Measurements from ENCODE around the gene WDR5B. TPM values are rescaled to one million over a fixed set of nuclear protein-coding genes. Genes with fewer than 3 reads are reported as not detected.

Gene WDR5B
- polyA plus RNA-seq, 1 donor (not counting 4 experiments of a cell fraction or from before 2014, with no cell fraction given) = 4.0 TPM

DNA sequence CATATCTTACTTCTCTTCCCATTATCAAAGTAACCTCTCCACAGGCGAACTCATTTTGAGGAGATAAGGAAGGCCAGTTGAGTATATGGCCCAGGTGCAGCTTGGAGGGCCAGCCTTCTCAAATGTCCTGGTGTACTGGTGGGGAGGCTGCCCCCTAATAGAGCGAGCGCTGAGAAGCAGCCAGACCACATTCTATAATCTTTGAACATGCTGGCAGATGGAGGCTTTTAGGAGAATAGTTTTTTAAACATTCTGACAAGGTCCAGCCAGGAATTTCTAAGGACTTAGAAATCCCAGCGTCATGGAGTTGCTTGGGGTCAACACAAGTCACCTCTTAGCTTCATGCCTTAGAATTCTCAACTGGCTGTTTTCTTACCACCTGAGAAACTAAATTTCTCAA, 5.8 kb downstream of the WDR5B start:
- FAIRE-seq (no peak), DNase-seq (ENCODE audit: low read depth, low spot score) (no peak)
- Histone ChIP-seq H3K9me1 (ENCODE audit: control insufficient read depth, extremely low read depth, insufficient read depth, low read length) (no peaks in the 10 kb centered on the region), H3K9me3 (ENCODE audit: control insufficient read depth, low read depth, low read length) (no peaks in the 10 kb centered on the region), H3K4me3 (ENCODE audit: control insufficient read depth in 2 of 3, extremely low read depth in 1 of 3, insufficient read depth in 2 of 3, low read depth in 1 of 3, low read length in 3 of 3) (no peak overlapping the region), H3K4me1 (ENCODE audit: control insufficient read depth, extremely low read depth, insufficient read depth, low read length) (peaks cover 12% of the 10 kb centered on the region), H3K36me3 (ENCODE audit: control insufficient read depth in 2 of 2, extremely low read depth in 1 of 2, insufficient read depth in 2 of 2, low read length in 2 of 2) (peaks cover 7 to 10% of the 10 kb centered on the region in 2 experiments), H4K20me1 (ENCODE audit: control insufficient read depth, extremely low read depth, insufficient read depth, low read length) (no peaks in the 10 kb centered on the region), H3K27ac (ENCODE audit: control insufficient read depth, insufficient read depth, low read length) (peak overlapping the region; percentile 65), H3K4me2 (ENCODE audit: control insufficient read depth, extremely low read depth, insufficient read depth, low read depth, low read length) (no peak overlapping the region), H3K79me2 (ENCODE audit: control insufficient read depth, insufficient read depth, low read length) (peaks cover 19% of the 10 kb centered on the region), H3K9ac (ENCODE audit: control insufficient read depth, extremely low read depth, insufficient read depth, low read length) (no peak overlapping the region), H3K27me3 (ENCODE audit: control insufficient read depth, extremely low read depth, insufficient read depth, low read length) (no peaks in the 10 kb centered on the region), H2AFZ (ENCODE audit: control insufficient read depth, low read length) (no peak overlapping the region)
- dilution Hi-C loops (cut with MboI; ENCODE audit: extremely low pct_ligation_motif_present, low sequenced_read_pairs) = no loop called here
- TF ChIP-seq, protein P1, sequence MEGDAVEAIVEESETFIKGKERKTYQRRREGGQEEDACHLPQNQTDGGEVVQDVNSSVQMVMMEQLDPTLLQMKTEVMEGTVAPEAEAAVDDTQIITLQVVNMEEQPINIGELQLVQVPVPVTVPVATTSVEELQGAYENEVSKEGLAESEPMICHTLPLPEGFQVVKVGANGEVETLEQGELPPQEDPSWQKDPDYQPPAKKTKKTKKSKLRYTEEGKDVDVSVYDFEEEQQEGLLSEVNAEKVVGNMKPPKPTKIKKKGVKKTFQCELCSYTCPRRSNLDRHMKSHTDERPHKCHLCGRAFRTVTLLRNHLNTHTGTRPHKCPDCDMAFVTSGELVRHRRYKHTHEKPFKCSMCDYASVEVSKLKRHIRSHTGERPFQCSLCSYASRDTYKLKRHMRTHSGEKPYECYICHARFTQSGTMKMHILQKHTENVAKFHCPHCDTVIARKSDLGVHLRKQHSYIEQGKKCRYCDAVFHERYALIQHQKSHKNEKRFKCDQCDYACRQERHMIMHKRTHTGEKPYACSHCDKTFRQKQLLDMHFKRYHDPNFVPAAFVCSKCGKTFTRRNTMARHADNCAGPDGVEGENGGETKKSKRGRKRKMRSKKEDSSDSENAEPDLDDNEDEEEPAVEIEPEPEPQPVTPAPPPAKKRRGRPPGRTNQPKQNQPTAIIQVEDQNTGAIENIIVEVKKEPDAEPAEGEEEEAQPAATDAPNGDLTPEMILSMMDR (optimal IDR thresholded peaks at IDR 0.05 in 1 of 3, IDR thresholded peaks at IDR 0.05 in 1 of 3, conservative IDR thresholded peaks at IDR 0.05 in 1 of 3; ENCODE audit: extremely low read depth in 1 of 3, insufficient read depth in 2 of 3, low read length in 3 of 3) = no peak
- no peak for TF ChIP-seq EZH2 (IDR thresholded peaks at IDR 0.05; ENCODE audit: low read length)

DNA sequence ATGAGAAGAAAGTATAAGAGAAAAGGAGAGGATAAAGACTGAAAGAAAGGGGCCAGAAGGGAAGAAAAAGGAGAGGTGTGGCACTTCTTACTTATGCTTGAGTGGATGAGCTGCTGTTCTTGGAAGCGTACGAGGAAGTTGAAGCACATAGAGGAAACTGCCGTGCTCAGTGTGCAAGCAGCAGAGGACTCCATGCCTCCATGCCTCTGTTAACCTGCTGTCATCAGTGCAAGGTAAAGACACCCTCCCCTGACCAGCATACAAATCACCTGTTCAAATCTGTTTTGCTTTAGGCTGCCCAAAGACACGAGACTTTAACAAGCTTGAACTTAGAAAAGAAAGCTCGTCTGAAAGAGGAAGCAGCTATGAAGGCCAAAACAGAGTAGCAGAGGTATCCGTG, 6.4 kb downstream of the WDR5B start:
- H3K27me3 ChIP-seq (ENCODE audit: control insufficient read depth, extremely low read depth, insufficient read depth, low read length) = no peaks in the 10 kb centered on the region
- DNase-seq (ENCODE audit: low read depth, low spot score) (no peak), FAIRE-seq (no peak)
- H3K36me3 ChIP-seq (ENCODE audit: control insufficient read depth in 2 of 2, extremely low read depth in 1 of 2, insufficient read depth in 2 of 2, low read length in 2 of 2) = peaks cover 7 to 10% of the 10 kb centered on the region in 2 experiments
- peaks cover 6% of the 10 kb centered on the region for H3K4me1 ChIP-seq (ENCODE audit: control insufficient read depth, extremely low read depth, insufficient read depth, low read length)
- no peak overlapping the region for H3K4me2 ChIP-seq (ENCODE audit: control insufficient read depth, extremely low read depth, insufficient read depth, low read depth, low read length)
- H3K27ac ChIP-seq (ENCODE audit: control insufficient read depth, insufficient read depth, low read length) = no peak overlapping the region
- H3K79me2 ChIP-seq (ENCODE audit: control insufficient read depth, insufficient read depth, low read length) = peaks cover 13% of the 10 kb centered on the region
- dilution Hi-C loops (cut with MboI; ENCODE audit: extremely low pct_ligation_motif_present, low sequenced_read_pairs) = no loop called here
- no peaks in the 10 kb centered on the region for H3K9me3 ChIP-seq (ENCODE audit: control insufficient read depth, low read depth, low read length)
- H2AFZ ChIP-seq (ENCODE audit: control insufficient read depth, low read length) = no peak overlapping the region
- TF ChIP-seq, protein P1 (optimal IDR thresholded peaks at IDR 0.05 in 1 of 3, IDR thresholded peaks at IDR 0.05 in 1 of 3, conservative IDR thresholded peaks at IDR 0.05 in 1 of 3; ENCODE audit: extremely low read depth in 1 of 3, insufficient read depth in 2 of 3, low read length in 3 of 3) = no peak
- no peak for TF ChIP-seq EZH2 (IDR thresholded peaks at IDR 0.05; ENCODE audit: low read length)
- no peak overlapping the region for H3K9ac ChIP-seq (ENCODE audit: control insufficient read depth, extremely low read depth, insufficient read depth, low read length)
- no peaks in the 10 kb centered on the region for H4K20me1 ChIP-seq (ENCODE audit: control insufficient read depth, extremely low read depth, insufficient read depth, low read length)
- H3K9me1 ChIP-seq (ENCODE audit: control insufficient read depth, extremely low read depth, insufficient read depth, low read length) = no peaks in the 10 kb centered on the region
- H3K4me3 ChIP-seq (ENCODE audit: control insufficient read depth in 2 of 3, extremely low read depth in 1 of 3, insufficient read depth in 2 of 3, low read depth in 1 of 3, low read length in 3 of 3) = no peak overlapping the region
